ENCODE data around the gene BFSP1. TPM values are rescaled to one million over a fixed set of nuclear protein-coding genes. Genes with fewer than 3 reads are reported as not detected.

The BFSP1 gene
- total RNA-seq (2021; fragmentation: NEBNext Ultra II Directional; extraction: Animal tissue kit (Norgen Biotek cat#: 25700)) (2.5 and 3.2 TPM in 2 replicates), polyA plus RNA-seq (2011; rRNA removed) (1.5 and 1.8 TPM in 2 replicates), polyA minus RNA-seq (2011; rRNA and poly(A)+ RNA removed) (1.7 and 2.7 TPM in 2 replicates)
- polyA plus RNA-seq (2011; cell fraction: cytosol; rRNA removed) = 3.0 TPM
- 3.6 TPM for polyA plus RNA-seq (2011; cell fraction: nucleus; rRNA removed)
- 2.6 to 3.5 TPM (median 3.2 TPM) in 4 replicates for polyA plus RNA-seq (2012, experiment 1 of 2)
- polyA plus RNA-seq (2012, experiment 2 of 2) = 1.8 TPM
- polyA plus RNA-seq (2013, experiment 1 of 2) = 2.4 TPM
- polyA plus RNA-seq (2013, experiment 2 of 2) = 2.2 TPM
- 1.7 TPM for polyA minus RNA-seq (2011; cell fraction: cytosol; rRNA and poly(A)+ RNA removed)
- polyA minus RNA-seq (2011; cell fraction: nucleus; rRNA and poly(A)+ RNA removed) = 2.6 TPM
- long read RNA-seq, experiment 1, partial matches to known transcripts = 0 of 2 reads
- long read RNA-seq, experiment 1, other reads (novel, unspliced or antisense) = 2 of 2 reads
- long read RNA-seq, experiment 2, partial matches to known transcripts = 2 of 6 reads
- long read RNA-seq, experiment 2, other reads (novel, unspliced or antisense) = 3 of 6 reads

DNA sequence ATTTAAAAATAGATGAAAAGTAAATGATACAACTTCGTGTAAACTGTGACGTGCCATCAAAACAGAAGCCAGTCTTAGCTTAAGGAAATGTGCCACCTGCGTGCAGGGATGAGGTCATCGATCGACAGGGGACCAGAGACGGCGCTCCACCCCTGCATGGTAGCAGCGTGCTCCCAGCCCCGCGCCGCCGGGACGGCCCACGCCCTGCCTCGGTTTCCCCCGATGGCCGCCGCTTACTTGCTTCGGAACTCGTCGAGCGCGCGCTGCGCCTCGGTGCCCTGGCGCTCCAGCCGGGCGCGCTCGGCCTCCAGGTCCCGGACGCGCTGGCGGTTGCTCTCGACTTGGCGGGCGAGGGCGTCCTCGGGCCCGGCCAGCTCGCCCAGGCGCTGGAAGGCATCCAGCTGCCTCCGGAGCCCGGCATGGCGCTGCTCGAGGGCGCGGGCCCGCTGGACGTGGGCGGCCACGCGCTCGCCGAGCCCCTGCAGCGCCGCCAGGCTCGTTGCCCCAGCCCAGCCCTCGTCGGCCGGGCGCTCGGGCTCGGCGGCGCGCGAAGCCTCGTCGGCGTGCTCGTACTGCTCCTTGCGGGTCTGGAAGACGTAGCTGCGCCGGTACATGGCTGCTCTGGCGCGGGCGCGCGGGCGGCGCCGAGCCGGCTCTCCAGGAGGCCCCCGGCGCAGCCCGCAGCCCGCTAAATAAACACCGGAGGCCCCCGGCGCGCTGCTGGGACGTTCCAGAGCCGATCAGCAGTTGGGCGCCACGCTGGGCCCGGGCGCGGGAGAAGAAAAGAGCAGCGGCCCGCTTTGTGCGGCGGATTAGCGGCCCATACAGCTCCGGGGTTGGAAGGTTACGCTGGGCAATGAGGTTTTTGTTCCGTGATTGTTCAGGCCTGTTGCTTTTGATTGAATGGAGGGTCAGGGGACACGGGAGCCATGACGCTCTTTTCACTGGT lies at the start of gene BFSP1:
Gene BFSP1 (minus strand): TSS at position 664 of the 949 bp plus-strand sequence. CDS start 50 bp downstream, at position 614.
- Histone ChIP-seq H3K79me2 (ENCODE audit: control insufficient read depth in 1 of 2, insufficient read depth in 2 of 2, low read length in 2 of 2) (no peaks in the 10 kb centered on the region), H2BK120ac (replicated peaks; ENCODE audit: low read depth, low read length) (no peak within 1 kb of the TSS), H3K4me2 (ENCODE audit: insufficient read depth in 1 of 2, low read depth in 2 of 2, low read length in 2 of 2) (peak within 1 kb of the TSS; percentile 78 to 90), H3K9me3 (ENCODE audit: insufficient read depth in 2 of 2, low read depth in 1 of 2, low read length in 1 of 2) (no peaks in the 10 kb centered on the region), H3K4me3 (ENCODE audit: extremely low read depth in 1 of 4, insufficient read depth in 2 of 4, low read depth in 3 of 4, low read length in 4 of 4) (peak within 1 kb of the TSS; percentile 46 to 67 (median 52)), H3K14ac (ENCODE audit: insufficient read length) (no peak within 1 kb of the TSS), H4K5ac (ENCODE audit: insufficient read length, low read depth, low read length) (peak within 1 kb of the TSS; percentile 26), H3K9ac (replicated peaks in 1 of 4; ENCODE audit: extremely low read depth in 1 of 4, low read depth in 3 of 4, low read length in 3 of 4) (peak within 1 kb of the TSS; percentile 46 to 81 (median 69)), H3K23ac (ENCODE audit: insufficient read length) (no peak within 1 kb of the TSS), H3K36me3 (ENCODE audit: control insufficient read depth in 2 of 4, insufficient read depth in 4 of 4, low read length in 3 of 4) (no peaks in the 10 kb centered on the region), H4K91ac (replicated peaks; ENCODE audit: insufficient read length, low read length) (peak within 1 kb of the TSS; percentile 90), H3K56ac (replicated peaks; ENCODE audit: insufficient read length, low read depth, low read length) (no peak within 1 kb of the TSS), H2AFZ (ENCODE audit: low read length) (peak within 1 kb of the TSS; percentile 94), H2BK15ac (ENCODE audit: low read length) (peak within 1 kb of the TSS; percentile 19; the same call in 1 of the 2 replicates), H2BK20ac (ENCODE audit: low read length) (0 out of 2 replicates have a peak within 1 kb of the TSS, but pooled peaks have one; percentile 72), H2AK5ac (ENCODE audit: low read depth, low read length) (no peak within 1 kb of the TSS), H2BK5ac (ENCODE audit: low read depth, low read length) (peak within 1 kb of the TSS; percentile 42; the same call in 1 of the 2 replicates), H2BK12ac (ENCODE audit: low read depth, low read length) (0 out of 2 replicates have a peak within 1 kb of the TSS, but pooled peaks have one; percentile 40), H3K4me1 (replicated peaks in 1 of 4; ENCODE audit: control insufficient read depth in 3 of 4, insufficient read depth in 4 of 4, low read length in 3 of 4) (peaks cover 5 to 12% (median 9%) of the 10 kb centered on the region in 4 experiments), H3K27me3 (replicated peaks in 1 of 4; ENCODE audit: control insufficient read depth in 3 of 4, extremely low read depth in 1 of 4, insufficient read depth in 3 of 4, low read length in 3 of 4) (peaks cover 2 to 17% (median 11%) of the 10 kb centered on the region in 4 experiments), H3K18ac (ENCODE audit: extremely low read depth, low read length) (peak within 1 kb of the TSS; percentile 85), H3K27ac (ENCODE audit: low read depth, low read length) (peak within 1 kb of the TSS; percentile 63; the same call in 1 of the 2 replicates), H3K79me1 (ENCODE audit: low read depth, low read length) (no peaks in the 10 kb centered on the region), H4K8ac (ENCODE audit: extremely low read depth, insufficient read depth, low read length) (peak within 1 kb of the TSS; percentile 90), H3K23me2 (ENCODE audit: low read depth, low read length) (peaks cover 6% of the 10 kb centered on the region; the same call in 1 of the 2 replicates), H3K4ac (replicated peaks; ENCODE audit: insufficient read length, low read depth, low read length) (no peak within 1 kb of the TSS), H4K20me1 (replicated peaks in 1 of 2; ENCODE audit: control insufficient read depth in 1 of 2, insufficient read depth in 2 of 2, low read length in 2 of 2) (no peaks in the 10 kb centered on the region)
- POLR2A ChIA-PET (ENCODE audit: partially characterized antibody) = interaction anchor here (0.6 to 2.3 kb wide), 25 partner anchors 8 to 407 kb away, joined by 3 to 14 read pairs (median 4); partner anchors contain the start of gene DSTN
- FAIRE-seq (no peak), DNase-seq (ENCODE audit: low read depth in 1 of 2, low spot score in 2 of 2) (peak; percentile 25 to 82)
- CTCF ChIA-PET (ENCODE audit: partially characterized antibody) = interaction anchor here (0.6 to 1.4 kb wide), 9 partner anchors 10 to 669 kb away, joined by 3 to 4 read pairs (median 3); no protein-coding TSS in a partner anchor
- WGBS, 2 experiments (ENCODE audit: extremely low coverage in 1 of 2, insufficient coverage in 1 of 2, insufficient read length in 1 of 2, insufficient replicate concordance in 2 of 2, low coverage in 1 of 2, low lambda C conversion rate in 2 of 2, missing lambda C conversion rate in 1 of 2) = 2% methylated on average over 84 of the region's 111 CpGs; no CpG with 5 or more reads in 1 of the 2 experiments
- peak; percentile 6 for TF ChIP-seq CREB1 (IDR thresholded peaks at IDR 0.05)
- TF ChIP-seq NANOG (IDR thresholded peaks at IDR 0.05; ENCODE audit: insufficient read depth, low read depth, low read length, poor library complexity, severe bottlenecking) = peak; percentile 78
- TF ChIP-seq SIN3A (conservative IDR thresholded peaks at IDR 0.05 in 1 of 2, IDR thresholded peaks at IDR 0.05 in 1 of 2; ENCODE audit: low read depth in 1 of 2, low read length in 2 of 2) = no peak
- no peak for TF ChIP-seq ZNF274 (IDR thresholded peaks at IDR 0.05; ENCODE audit: borderline replicate concordance, extremely low read depth, low read length)
- TF ChIP-seq RFX5 (IDR thresholded peaks at IDR 0.05; ENCODE audit: borderline replicate concordance, low read depth, low read length) = no peak
- TF ChIP-seq KDM1A (IDR thresholded peaks at IDR 0.05; ENCODE audit: borderline replicate concordance, low read length) = no peak
- no peak for TF ChIP-seq BACH1 (IDR thresholded peaks at IDR 0.05; ENCODE audit: low read length)
- no peak for TF ChIP-seq SRF (IDR thresholded peaks at IDR 0.05; ENCODE audit: low read depth, low read length)
